HepG2 (cell line): Measurements from ENCODE around the gene HERC4. TPM values are rescaled to one million over a fixed set of nuclear protein-coding genes. Genes with fewer than 3 reads are reported as not detected.
A peak's percentile ranks its signal among the peaks of the same experiment; 100 is the strongest.

Experiments used
- ATRX ChIP-seq: sonication (generic); formaldehyde crosslinking; IDR thresholded peaks from 2 replicates; pipeline ENCODE4 v1.4.0; 2020; ENCODE audit warnings: missing genetic modification reagents, borderline replicate concordance
- EP300 ChIP-seq, 3 experiments: sonication (generic) in 1 of 3; formaldehyde crosslinking in 1 of 3; IDR thresholded peaks; 2 replicates each; pipeline versions ENCODE4 v1.5.1 to v1.6.1; 2011 to 2020; ENCODE audit warnings: low read depth in 2 of 3, low read length in 2 of 3, borderline replicate concordance in 1 of 3, improper control_type of control experiment in 1 of 3, mild to moderate bottlenecking in 1 of 3, missing genetic modification reagents in 1 of 3, moderate library complexity in 1 of 3
- KDM4B ChIP-seq: sonication (generic); formaldehyde crosslinking; IDR thresholded peaks from 2 replicates; pipeline ENCODE4 v1.4.0; 2020; ENCODE audit warnings: missing genetic modification reagents
- MBNL3 ChIP-seq: fragments of 250-450 bp; sonication (Bioruptor Pico); conservative IDR thresholded peaks from 2 replicates; pipeline ENCODE4 v1.8.0; 2022; ENCODE audit warnings: mild to moderate bottlenecking, inconsistent platforms
- NFYB ChIP-seq: sonication (generic); formaldehyde crosslinking; IDR thresholded peaks from 2 replicates; pipeline ENCODE4 v1.4.0; 2020; ENCODE audit warnings: missing genetic modification reagents
- NR1H2 ChIP-seq: sonication (generic); formaldehyde crosslinking; IDR thresholded peaks from 2 replicates; pipeline ENCODE4 v1.8.1; 2022; ENCODE audit warnings: low read depth, missing genetic modification reagents, borderline replicate concordance
- TFDP1 ChIP-seq: IDR thresholded peaks from 2 replicates; pipeline ENCODE4 v1.6.1; 2016; ENCODE audit warnings: missing compliant biosample characterization, missing genetic modification reagents, borderline replicate concordance
- ZKSCAN8 ChIP-seq: IDR thresholded peaks from 2 replicates; pipeline ENCODE4 v1.6.1; 2016; ENCODE audit warnings: borderline replicate concordance, missing genetic modification reagents, missing compliant biosample characterization
- ZNF280B ChIP-seq: sonication (generic); formaldehyde crosslinking; IDR thresholded peaks from 2 replicates; pipeline ENCODE4 v1.5.0; 2020; ENCODE audit warnings: missing genetic modification reagents, mild to moderate bottlenecking, borderline replicate concordance
- ZNF292 ChIP-seq: sonication (generic); formaldehyde crosslinking; IDR thresholded peaks from 2 replicates; pipeline ENCODE4 v1.8.1; 2022; ENCODE audit warnings: mild to moderate bottlenecking, low read depth, missing genetic modification reagents, borderline replicate concordance
- ZNF318 ChIP-seq: sonication (generic); formaldehyde crosslinking; IDR thresholded peaks from 2 replicates; pipeline ENCODE4 v1.4.0; 2020; ENCODE audit warnings: mild to moderate bottlenecking, missing genetic modification reagents
- ZNF546 ChIP-seq: sonication (generic); formaldehyde crosslinking; conservative IDR thresholded peaks from 2 replicates; pipeline ENCODE4 v1.8.1; 2023; ENCODE audit warnings: mild to moderate bottlenecking, missing genetic modification reagents
- polyA plus RNA-seq, 8 experiments: library from polyadenylated mRNA; depleted of rRNA in 3 of 8; stranded (reverse) in 7 of 8; unstranded in 1 of 8; fragments of >200 nt; fragmentation: Illumina TruSeq in 4 of 8; extraction: Trizol in 4 of 8; gene quantifications; 2 replicates each; pipeline versions ENCODE4 v1.2.1 to v1.2.3, GENCODE V29; 2011 to 2016; ENCODE audit warnings: low read depth in 4 of 8, missing spikeins in 1 of 8, mixed read lengths in 1 of 8; ENCODE audit not compliant: insufficient read depth in 1 of 8
- total RNA-seq, 5 experiments: library from RNA; depleted of rRNA; stranded (reverse); fragments of >200 nt; fragmentation: Illumina TruSeq; extraction: Trizol; gene quantifications; 2 replicates each; pipeline ENCODE4 v1.2.3, GENCODE V29; 2016; ENCODE audit warnings: low read depth in 1 of 5

HERC4 gene
- total and polyA plus RNA-seq, 2 of the 13 experiments (the other 11 are each of a cell fraction or from before 2014, with no cell fraction given): 9.8 to 20.2 TPM

- TF ChIP-seq ZNF292 (peak; percentile 43; the same call in 1 of the 2 replicates), ZKSCAN8 (CRISPR knock-in tag) (peak; percentile 67; the same call in 1 of the 2 replicates), TFDP1 (CRISPR knock-in tag) (peak; percentile 98), ZNF546 (CRISPR knock-in tag) (0 out of 2 replicates have a peak, but pooled peaks have one; percentile 46), EP300 (IDR thresholded peaks at IDR 0.05; ENCODE audit: low read depth in 2 of 2, low read length in 2 of 2) (peak; percentile 18 to 24; a peak in 2 of 4 replicates), EP300 (CRISPR knock-in tag; IDR thresholded peaks at IDR 0.05; ENCODE audit: borderline replicate concordance) (peak; percentile 54), NR1H2 (CRISPR knock-in tag) (no peak), MBNL3 (no peak), KDM4B (CRISPR knock-in tag) (peak; percentile 77), ZNF280B (CRISPR knock-in tag) (peak; percentile 76), NFYB (CRISPR knock-in tag) (peak; percentile 37; the same call in 1 of the 2 replicates), ZNF318 (CRISPR knock-in tag) (peak; percentile 76; the same call in 1 of the 2 replicates), ATRX (no peak)
Observed at GRCh38 chr10:67884313-67884841, 190.7 kb downstream of the HERC4 start, which contains the start of gene SIRT1 (continued).
